ENCODE results near the gene SLC49A3. TPM values are rescaled to one million over a fixed set of nuclear protein-coding genes. Genes with fewer than 3 reads are reported as not detected.

SLC49A3 gene
- total and polyA plus RNA-seq, 2 of the 8 experiments (the other 6 are each of a cell fraction or from before 2014, with no cell fraction given): 5.0 to 8.8 TPM

DNA sequence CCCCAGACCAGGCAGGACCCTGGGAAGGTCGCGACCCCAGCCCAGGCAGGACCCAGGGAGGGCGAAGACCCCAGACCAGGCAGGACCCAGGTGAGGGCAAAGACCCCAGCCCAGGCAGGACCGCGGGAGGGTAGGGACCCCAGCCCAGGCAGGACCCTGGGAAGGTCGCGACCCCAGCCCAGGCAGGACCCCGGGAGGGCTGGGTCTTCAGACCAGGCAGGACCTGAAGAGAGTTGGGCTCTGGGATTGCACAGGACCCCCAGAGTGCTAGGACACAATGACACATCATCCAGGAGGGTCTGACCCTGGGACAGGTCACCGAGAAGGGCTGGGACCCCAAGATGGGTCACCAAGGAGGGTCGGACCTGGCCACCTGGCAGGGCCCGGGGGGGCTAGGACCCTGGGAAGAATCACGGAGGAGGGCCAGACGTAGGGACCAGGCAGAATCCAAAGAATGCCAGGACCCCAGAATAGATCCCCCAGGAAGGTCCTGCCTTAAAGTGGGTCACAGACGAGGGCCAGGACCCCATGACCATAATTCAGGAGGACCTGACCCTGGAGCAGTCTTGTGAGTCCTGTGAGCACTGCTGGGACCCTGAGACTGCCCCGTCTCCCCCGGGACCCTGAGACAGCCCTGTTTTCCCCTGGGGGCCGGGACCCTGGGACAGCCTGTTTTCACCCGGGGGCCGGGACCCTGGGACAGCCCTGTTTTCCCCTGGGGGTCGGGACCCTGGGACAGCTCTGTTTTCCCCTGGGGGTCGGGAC is 18.1 kb upstream of the SLC49A3 start (continued):
- no peak for TF ChIP-seq SIN3A (conservative IDR thresholded peaks at IDR 0.05 in 1 of 2, IDR thresholded peaks at IDR 0.05 in 1 of 2; ENCODE audit: low read depth in 1 of 2, low read length in 2 of 2)

All from H1 (cell line).